Measurements from ENCODE around the gene SPATA20. TPM values are rescaled to one million over a fixed set of nuclear protein-coding genes. Genes with fewer than 3 reads are reported as not detected.

The SPATA20 gene
- polyA plus RNA-seq, 1 donor: 61.8 TPM

DNA sequence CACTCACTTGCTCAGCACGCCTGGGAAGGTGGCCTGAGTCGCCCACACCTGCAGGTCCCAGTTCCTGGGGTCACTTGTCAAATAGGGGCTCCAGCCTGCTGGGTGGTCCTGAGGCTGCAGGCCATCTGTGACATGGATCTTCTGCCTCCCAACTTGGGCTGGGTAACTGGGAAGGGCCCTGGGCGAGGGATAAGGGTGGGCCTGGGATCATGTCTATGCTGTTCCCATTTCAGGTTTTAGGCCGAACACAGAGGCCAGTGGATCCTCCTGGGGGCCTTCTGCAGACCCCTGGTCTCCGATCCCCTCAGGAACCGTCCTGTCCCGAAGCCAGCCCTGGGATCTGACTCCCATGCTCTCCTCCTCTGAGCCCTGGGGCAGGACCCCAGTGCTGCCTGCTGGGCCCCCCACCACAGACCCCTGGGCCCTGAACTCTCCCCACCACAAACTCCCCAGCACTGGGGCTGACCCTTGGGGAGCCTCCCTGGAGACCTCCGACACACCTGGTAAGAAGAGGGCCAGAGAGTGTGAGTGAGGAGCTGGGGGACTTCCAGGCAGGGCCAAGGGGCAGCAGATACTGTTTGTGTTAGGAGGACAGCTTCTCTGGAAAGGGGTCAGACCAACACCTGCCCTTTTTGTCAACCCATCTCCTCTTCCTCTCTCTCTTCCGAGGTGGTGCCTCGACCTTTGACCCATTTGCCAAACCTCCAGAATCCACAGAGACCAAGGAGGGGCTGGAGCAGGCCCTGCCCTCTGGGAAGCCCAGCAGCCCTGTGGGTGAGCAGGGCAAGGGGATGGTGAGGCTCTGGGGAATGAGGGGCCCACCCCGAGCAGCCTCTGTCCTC is 6.2 kb upstream of the SPATA20 start:
- no peak for DNase-seq
- WGBS (ENCODE audit: insufficient coverage, low lambda C conversion rate): no CpG with 5 or more reads among the region's 11 CpGs
- Histone ChIP-seq H3K4me3 (ENCODE audit: low read length) (no peak overlapping the region), H3K27me3 (ENCODE audit: control insufficient read depth, insufficient read depth, low read length) (no peaks in the 10 kb centered on the region), H3K27ac (ENCODE audit: low read length) (no peak overlapping the region), H3K9me3 (ENCODE audit: control insufficient read depth, low read depth, low read length) (no peaks in the 10 kb centered on the region), H3K4me1 (ENCODE audit: control insufficient read depth, insufficient read depth, low read length) (peaks cover 51% of the 10 kb centered on the region), H3K36me3 (ENCODE audit: control insufficient read depth, insufficient read depth, low read length) (no peaks in the 10 kb centered on the region)

DNA sequence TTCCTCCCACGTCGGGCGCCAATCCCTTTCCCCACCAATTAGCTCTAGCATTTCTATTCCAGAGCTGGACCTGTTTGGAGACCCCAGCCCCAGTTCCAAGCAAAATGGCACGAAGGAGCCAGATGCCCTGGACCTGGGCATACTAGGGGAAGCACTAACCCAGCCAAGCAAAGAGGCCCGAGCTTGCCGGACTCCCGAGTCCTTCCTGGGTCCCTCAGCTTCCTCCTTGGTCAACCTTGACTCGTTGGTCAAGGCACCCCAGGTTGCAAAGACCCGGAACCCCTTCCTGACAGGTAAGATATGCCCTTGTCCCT is 5.6 kb upstream of the SPATA20 start:
- H3K9me3 ChIP-seq (ENCODE audit: control insufficient read depth, low read depth, low read length): no peaks in the 10 kb centered on the region
- H3K36me3 ChIP-seq (ENCODE audit: control insufficient read depth, insufficient read depth, low read length): no peaks in the 10 kb centered on the region
- H3K4me3 ChIP-seq (ENCODE audit: low read length): peak overlapping the region; percentile 36
- no peak overlapping the region for H3K27ac ChIP-seq (ENCODE audit: low read length)
- WGBS (ENCODE audit: insufficient coverage, low lambda C conversion rate): no CpG with 5 or more reads among the region's 9 CpGs
- no peaks in the 10 kb centered on the region for H3K27me3 ChIP-seq (ENCODE audit: control insufficient read depth, insufficient read depth, low read length)
- H3K4me1 ChIP-seq (ENCODE audit: control insufficient read depth, insufficient read depth, low read length): peaks cover 51% of the 10 kb centered on the region
- no peak for DNase-seq

DNA sequence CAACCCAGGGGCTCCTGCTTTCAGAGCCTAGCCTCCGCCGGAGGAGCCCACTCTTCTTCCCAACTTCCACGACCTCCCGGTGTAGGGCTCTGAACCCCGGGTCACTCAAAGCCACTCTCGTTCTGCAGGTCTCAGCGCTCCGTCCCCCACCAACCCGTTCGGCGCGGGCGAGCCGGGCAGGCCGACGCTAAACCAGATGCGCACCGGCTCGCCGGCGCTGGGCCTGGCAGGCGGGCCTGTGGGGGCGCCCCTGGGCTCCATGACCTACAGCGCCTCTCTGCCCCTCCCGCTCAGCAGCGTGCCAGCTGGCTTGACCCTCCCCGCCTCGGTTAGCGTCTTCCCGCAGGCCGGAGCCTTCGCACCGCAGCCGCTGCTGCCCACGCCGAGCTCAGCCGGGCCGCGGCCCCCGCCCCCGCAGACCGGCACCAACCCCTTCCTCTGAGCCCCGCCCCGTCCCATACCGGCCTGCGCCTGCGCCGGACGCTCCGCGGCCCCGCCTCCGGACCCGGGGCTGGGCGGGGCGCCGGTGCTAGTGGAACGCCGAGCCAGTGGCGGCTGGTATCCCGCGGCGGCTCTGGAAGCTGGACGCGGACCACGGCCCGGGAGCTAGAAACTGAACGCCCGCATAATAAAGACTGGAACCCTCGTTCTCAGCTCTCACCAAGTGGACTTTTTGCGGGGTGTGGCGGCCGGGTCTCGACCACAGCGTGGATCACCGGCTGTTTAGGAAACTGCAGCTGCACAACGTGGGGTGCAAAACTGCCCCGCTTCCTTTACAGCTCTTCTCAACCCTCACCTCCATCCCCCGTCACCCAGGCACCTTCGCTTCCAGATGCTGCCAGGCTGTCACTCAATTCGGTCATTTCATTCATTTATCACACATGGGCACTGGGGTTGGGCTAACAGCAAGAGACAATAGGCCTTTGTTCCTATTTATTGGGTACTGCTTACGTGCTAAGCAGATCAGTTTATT is 5.0 kb upstream of the SPATA20 start:
- WGBS (ENCODE audit: insufficient coverage, low lambda C conversion rate): no CpG with 5 or more reads among the region's 82 CpGs
- peak overlapping the region; percentile 50 for H3K4me3 ChIP-seq (ENCODE audit: low read length)
- peak overlapping the region; percentile 71 for H3K27ac ChIP-seq (ENCODE audit: low read length)
- peaks cover 51% of the 10 kb centered on the region for H3K4me1 ChIP-seq (ENCODE audit: control insufficient read depth, insufficient read depth, low read length)
- no peaks in the 10 kb centered on the region for H3K9me3 ChIP-seq (ENCODE audit: control insufficient read depth, low read depth, low read length)
- H3K36me3 ChIP-seq (ENCODE audit: control insufficient read depth, insufficient read depth, low read length): no peaks in the 10 kb centered on the region
- no peaks in the 10 kb centered on the region for H3K27me3 ChIP-seq (ENCODE audit: control insufficient read depth, insufficient read depth, low read length)
- DNase-seq: peak; percentile 78 to 91

DNA sequence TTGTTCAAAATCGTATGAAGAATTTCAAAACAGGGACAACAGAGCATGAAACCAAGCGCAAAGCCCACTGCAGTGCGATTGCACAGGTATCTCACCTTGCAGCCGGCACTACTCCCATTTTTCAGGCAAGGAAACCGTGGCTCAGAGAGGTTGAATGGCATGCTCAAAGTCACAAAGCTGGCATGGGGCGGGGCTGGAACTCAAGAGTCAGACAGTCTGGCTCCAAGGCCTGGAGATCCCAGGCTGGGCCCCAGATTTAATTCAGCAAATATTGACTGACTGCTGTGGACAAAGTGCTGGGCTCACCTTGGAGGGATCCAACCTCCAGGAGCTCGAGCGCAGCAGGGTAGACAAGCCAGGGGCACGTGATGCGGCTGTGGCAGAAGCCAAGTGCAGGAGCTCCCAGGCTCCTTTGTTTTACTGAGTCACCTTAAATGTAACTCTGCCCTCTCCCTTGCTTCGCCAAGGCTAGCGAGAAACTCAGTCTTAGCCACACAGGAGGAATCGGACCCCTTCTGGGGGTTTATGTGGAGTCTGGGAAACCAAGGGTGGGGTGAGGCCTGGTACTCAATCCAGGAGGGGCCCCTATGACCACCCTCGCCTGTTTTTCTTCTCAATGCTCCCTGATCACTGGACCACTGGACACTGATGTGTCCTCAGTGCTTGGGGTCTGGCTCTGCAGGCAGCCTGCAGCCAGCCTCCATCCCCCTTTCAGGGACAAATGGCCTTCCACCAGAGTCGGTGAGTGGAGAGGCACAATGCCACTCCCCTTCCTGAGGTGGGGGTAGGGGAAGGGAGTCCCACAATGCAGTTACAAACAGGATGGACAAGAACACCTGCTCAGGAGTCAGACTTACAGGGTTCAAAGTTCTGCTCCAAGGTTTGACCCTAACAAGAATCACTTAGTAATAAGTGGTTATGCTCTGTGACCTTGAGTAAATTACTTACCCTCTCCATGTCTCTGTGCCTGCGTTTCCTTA is 3.9 kb upstream of the SPATA20 start:
- Histone ChIP-seq H3K4me3 (ENCODE audit: low read length) (peak overlapping the region; percentile 50), H3K27ac (ENCODE audit: low read length) (peak overlapping the region; percentile 71), H3K27me3 (ENCODE audit: control insufficient read depth, insufficient read depth, low read length) (no peaks in the 10 kb centered on the region), H3K9me3 (ENCODE audit: control insufficient read depth, low read depth, low read length) (no peaks in the 10 kb centered on the region), H3K4me1 (ENCODE audit: control insufficient read depth, insufficient read depth, low read length) (peaks cover 52% of the 10 kb centered on the region), H3K36me3 (ENCODE audit: control insufficient read depth, insufficient read depth, low read length) (no peaks in the 10 kb centered on the region)
- no CpG with 5 or more reads among the region's 16 CpGs for WGBS (ENCODE audit: insufficient coverage, low lambda C conversion rate)
- DNase-seq: peak; percentile 78 to 88

DNA sequence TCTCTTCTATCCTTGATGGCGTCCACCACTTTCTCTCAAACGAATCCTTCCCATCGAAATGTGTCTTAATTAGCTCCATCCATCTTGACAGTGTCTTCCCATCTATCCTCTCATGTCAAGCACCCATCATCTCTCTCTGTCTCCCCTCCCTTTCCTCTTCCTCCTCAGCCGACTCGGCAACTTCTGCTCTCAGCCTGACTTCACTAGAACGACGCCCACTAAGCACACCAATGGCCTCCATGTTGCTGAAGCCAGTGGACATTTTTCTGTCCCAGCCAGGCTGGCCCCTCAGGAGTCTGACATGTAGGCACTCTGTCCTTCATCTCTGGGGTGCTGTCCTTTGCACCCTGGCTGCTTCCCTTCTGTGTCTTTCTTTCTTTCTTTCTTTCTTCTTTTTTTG is 2.5 kb upstream of the SPATA20 start:
- no peak for DNase-seq
- Histone ChIP-seq H3K9me3 (ENCODE audit: control insufficient read depth, low read depth, low read length) (no peaks in the 10 kb centered on the region), H3K27ac (ENCODE audit: low read length) (no peak overlapping the region), H3K4me3 (ENCODE audit: low read length) (no peak overlapping the region), H3K27me3 (ENCODE audit: control insufficient read depth, insufficient read depth, low read length) (no peaks in the 10 kb centered on the region), H3K36me3 (ENCODE audit: control insufficient read depth, insufficient read depth, low read length) (peaks cover 6% of the 10 kb centered on the region), H3K4me1 (ENCODE audit: control insufficient read depth, insufficient read depth, low read length) (peaks cover 38% of the 10 kb centered on the region)
- 80% methylated on average over 4 of the region's 7 CpGs for WGBS (ENCODE audit: insufficient coverage, low lambda C conversion rate)

DNA sequence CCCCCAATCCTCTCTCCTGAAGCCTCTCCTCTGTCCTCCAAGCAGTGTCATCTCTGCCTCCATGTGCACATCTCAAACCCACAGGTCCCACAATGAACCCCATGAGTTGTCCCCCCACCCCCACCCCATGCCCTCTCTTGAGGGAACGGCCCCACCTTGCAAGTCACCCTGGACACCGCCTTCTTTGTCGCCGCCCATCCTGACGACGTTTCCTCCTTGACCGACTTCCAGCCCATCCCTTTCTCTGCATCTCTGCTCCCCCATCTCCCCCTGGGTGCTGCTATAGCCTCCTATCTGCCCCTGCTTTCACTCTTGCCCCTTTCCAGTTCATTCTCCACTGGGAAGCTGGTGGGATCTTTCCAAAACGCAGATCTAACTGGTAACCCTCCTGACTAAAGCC is 1.7 kb upstream of the SPATA20 start:
- Histone ChIP-seq H3K9me3 (ENCODE audit: control insufficient read depth, low read depth, low read length) (no peaks in the 10 kb centered on the region), H3K4me1 (ENCODE audit: control insufficient read depth, insufficient read depth, low read length) (peaks cover 32% of the 10 kb centered on the region), H3K4me3 (ENCODE audit: low read length) (no peak overlapping the region), H3K36me3 (ENCODE audit: control insufficient read depth, insufficient read depth, low read length) (peaks cover 14% of the 10 kb centered on the region), H3K27me3 (ENCODE audit: control insufficient read depth, insufficient read depth, low read length) (no peaks in the 10 kb centered on the region), H3K27ac (ENCODE audit: low read length) (no peak overlapping the region)
- WGBS (ENCODE audit: insufficient coverage, low lambda C conversion rate): 61% methylated on average over 5 of the region's 8 CpGs
- DNase-seq: no peak

DNA sequence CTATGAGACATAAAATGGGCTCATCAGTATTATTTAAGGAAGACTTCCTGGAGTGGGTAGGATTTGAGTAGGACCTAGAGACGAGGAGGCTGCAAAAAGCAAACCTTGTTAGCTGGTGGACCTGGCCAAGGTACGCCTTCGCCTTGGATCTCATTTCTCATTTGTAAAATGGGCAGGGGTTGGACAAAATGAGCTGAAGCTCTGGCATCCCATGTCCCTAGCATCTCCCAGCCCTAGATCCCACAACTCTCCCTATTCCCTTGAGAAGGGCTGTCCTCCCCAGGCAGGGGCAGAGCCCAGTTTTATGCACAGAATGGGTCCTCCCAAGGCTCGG is 306 bp upstream of the SPATA20 start:
- Histone ChIP-seq H3K9me3 (ENCODE audit: control insufficient read depth, low read depth, low read length) (no peaks in the 10 kb centered on the region), H3K4me1 (ENCODE audit: control insufficient read depth, insufficient read depth, low read length) (peaks cover 30% of the 10 kb centered on the region), H3K4me3 (ENCODE audit: low read length) (no peak overlapping the region), H3K36me3 (ENCODE audit: control insufficient read depth, insufficient read depth, low read length) (peaks cover 25% of the 10 kb centered on the region), H3K27me3 (ENCODE audit: control insufficient read depth, insufficient read depth, low read length) (no peaks in the 10 kb centered on the region), H3K27ac (ENCODE audit: low read length) (no peak overlapping the region)
- no peak for DNase-seq
- WGBS (ENCODE audit: insufficient coverage, low lambda C conversion rate): no CpG with 5 or more reads among the region's 4 CpGs

DNA sequence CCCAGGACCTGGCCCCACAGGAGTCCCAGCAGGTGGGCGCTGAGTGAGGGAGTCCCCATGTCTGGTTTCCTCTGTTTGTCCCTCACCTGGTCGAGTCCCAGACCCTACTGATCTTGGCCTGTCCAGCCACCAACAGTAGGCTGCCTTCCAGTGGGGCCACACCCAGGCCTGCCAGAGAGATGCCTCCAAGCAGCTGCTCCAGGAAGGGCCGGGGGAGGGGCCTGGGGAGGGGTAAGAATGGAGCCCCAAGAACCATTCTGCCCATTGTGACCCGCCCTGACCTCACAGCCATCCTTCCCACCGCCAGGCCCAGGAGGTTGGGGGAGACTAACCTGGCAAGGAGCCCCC is 736 bp downstream of the SPATA20 start:
- H3K9me3 ChIP-seq (ENCODE audit: control insufficient read depth, low read depth, low read length): no peaks in the 10 kb centered on the region
- H3K27me3 ChIP-seq (ENCODE audit: control insufficient read depth, insufficient read depth, low read length): no peaks in the 10 kb centered on the region
- DNase-seq: no peak
- peak overlapping the region; percentile 54 for H3K4me3 ChIP-seq (ENCODE audit: low read length)
- WGBS (ENCODE audit: insufficient coverage, low lambda C conversion rate): no CpG with 5 or more reads among the region's 5 CpGs
- peaks cover 26% of the 10 kb centered on the region for H3K4me1 ChIP-seq (ENCODE audit: control insufficient read depth, insufficient read depth, low read length)
- peaks cover 29% of the 10 kb centered on the region for H3K36me3 ChIP-seq (ENCODE audit: control insufficient read depth, insufficient read depth, low read length)
- no peak overlapping the region for H3K27ac ChIP-seq (ENCODE audit: low read length)

DNA sequence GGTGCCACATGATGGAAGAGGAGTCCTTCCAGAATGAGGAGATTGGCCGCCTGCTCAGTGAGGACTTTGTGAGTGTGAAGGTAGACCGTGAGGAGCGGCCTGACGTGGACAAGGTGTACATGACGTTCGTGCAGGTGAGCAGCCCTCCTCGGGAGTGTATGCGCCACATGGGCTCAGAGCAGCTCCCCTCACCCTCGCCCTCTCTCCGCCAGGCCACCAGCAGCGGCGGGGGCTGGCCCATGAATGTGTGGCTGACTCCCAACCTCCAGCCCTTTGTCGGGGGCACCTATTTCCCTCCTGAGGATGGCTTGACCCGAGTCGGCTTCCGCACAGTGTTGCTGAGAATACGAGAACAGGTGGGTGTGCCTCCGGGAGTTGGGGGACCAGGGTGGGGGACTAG is 1.9 kb downstream of the SPATA20 start:
- Histone ChIP-seq H3K27ac (ENCODE audit: low read length) (no peak overlapping the region), H3K4me1 (ENCODE audit: control insufficient read depth, insufficient read depth, low read length) (peaks cover 14% of the 10 kb centered on the region), H3K27me3 (ENCODE audit: control insufficient read depth, insufficient read depth, low read length) (no peaks in the 10 kb centered on the region), H3K9me3 (ENCODE audit: control insufficient read depth, low read depth, low read length) (no peaks in the 10 kb centered on the region), H3K4me3 (ENCODE audit: low read length) (no peak overlapping the region), H3K36me3 (ENCODE audit: control insufficient read depth, insufficient read depth, low read length) (peaks cover 33% of the 10 kb centered on the region)
- no CpG with 5 or more reads among the region's 18 CpGs for WGBS (ENCODE audit: insufficient coverage, low lambda C conversion rate)
- no peak for DNase-seq
